Stimulated activated naive CD4-positive, alpha-beta T cell treated with Interleukin-2 at 50 U/mL for 16 hours (primary cell): ENCODE measurements around the gene CLIC6.
"Not testable (repeated sequence)": the region's sequence is repeated elsewhere in the genome, so short reads cannot be mapped to it uniquely, and the experiment has no call there.

Experiments used
- DNase-seq: peaks from one replicate; lab custom pipeline; 2025; lab: John Stamatoyannopoulos, UW

Gene CLIC6

GRCh38 chr21:34653522-34653921 lies 15.3 kb upstream of the CLIC6 start:
- no peak for DNase-seq

DNA sequence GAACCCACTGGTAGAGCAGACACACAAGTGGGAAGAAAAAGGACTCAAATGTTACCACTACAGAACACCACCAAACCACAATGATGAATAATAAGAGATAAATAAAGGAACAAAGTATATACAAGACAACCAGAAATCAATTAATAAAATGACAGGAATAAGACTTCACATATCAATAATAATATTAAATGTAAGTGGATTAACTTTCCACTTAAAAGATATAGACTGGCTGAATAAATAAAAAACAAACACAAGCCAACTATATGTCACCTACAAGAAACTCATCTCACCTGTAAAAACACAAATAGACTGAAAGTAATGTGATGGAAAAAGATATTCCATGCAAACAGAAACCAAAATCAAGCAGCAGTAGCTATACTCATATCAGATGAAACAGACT lies 6.9 kb upstream of the CLIC6 start:
- no peak for DNase-seq

GRCh38 chr21:34667761-34668160 lies 1.0 kb upstream of the CLIC6 start:
- no peak for DNase-seq

GRCh38 chr21:34669149-34669879 lies 520 bp downstream of the CLIC6 start:
- no peak for DNase-seq

DNA sequence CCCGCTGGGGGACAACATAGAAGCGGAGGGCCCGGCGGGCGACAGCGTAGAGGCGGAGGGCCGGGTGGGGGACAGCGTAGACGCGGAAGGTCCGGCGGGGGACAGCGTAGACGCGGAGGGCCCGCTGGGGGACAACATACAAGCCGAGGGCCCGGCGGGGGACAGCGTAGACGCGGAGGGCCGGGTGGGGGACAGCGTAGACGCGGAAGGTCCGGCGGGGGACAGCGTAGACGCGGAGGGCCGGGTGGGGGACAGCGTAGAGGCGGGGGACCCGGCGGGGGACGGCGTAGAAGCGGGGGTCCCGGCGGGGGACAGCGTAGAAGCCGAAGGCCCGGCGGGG lies 1.1 kb downstream of the CLIC6 start:
- DNase-seq, result not testable (repeated sequence)

DNA sequence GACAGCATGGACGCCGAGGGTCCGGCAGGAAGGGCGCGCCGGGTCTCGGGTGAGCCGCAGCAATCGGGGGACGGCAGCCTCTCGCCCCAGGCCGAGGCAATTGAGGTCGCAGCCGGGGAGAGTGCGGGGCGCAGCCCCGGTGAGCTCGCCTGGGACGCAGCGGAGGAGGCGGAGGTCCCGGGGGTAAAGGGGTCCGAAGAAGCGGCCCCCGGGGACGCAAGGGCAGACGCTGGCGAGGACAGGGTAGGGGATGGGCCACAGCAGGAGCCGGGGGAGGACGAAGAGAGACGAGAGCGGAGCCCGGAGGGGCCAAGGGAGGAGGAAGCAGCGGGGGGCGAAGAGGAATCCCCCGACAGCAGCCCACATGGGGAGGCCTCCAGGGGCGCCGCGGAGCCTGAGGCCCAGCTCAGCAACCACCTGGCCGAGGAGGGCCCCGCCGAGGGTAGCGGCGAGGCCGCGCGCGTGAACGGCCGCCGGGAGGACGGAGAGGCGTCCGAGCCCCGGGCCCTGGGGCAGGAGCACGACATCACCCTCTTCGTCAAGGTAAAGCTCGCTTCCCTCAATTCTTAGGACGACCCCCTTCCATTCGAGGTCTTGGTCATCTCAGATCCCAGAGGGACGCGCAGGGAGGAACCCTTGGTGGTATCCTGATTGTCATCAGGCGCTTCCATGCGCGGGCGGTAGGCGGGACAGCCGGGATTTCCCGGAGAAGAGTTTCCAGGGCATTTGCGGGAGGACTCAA lies 1.6 kb downstream of the CLIC6 start:
- no peak for DNase-seq

- no peak for DNase-seq
These were observed 2.2 kb downstream of the CLIC6 start for GRCh38 chr21:34670962-34671348.

GRCh38 chr21:34671462-34671861 lies 2.7 kb downstream of the CLIC6 start:
- DNase-seq, result no peak

DNA sequence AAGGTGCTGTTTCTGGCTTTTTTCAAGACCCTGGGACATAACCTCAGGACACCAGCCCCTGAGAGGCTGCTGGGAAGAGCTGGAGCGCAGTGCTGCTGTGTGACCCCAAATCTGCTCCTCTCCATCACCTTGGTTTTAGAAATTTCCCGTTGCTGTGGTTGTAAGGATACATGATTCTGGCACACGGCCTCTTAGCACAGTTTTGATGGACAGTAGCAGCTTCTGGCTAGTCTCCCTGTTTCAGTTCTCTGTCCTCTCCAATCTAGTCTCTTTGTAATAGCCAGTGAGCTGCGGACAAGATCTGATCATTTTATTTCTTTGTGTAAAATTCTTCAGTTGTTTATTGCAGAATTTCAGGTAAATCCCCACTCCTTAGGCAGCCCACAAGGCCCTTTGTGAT lies 3.1 kb downstream of the CLIC6 start:
- no peak for DNase-seq

GRCh38 chr21:34673006-34673405 lies 4.2 kb downstream of the CLIC6 start:
- no peak for DNase-seq

DNA sequence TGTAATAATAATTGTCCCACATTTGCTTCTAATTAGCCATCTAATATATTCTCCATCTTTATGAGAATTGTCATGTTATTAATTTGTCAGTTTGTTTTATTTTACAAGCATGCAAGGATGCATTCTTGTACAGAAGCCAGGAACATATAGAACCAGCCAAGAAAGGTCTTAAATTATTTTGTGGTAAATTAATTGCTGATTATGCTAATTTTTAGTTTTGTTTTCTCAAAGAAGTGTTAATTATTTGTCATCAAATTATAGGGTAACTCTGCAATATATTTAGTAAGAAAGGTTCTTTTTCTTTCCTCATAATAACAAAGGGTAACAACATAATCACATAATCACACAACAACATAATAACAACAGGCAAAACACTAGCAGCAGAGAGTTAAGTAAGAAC lies 5.7 kb downstream of the CLIC6 start:
- no peak for DNase-seq

DNA sequence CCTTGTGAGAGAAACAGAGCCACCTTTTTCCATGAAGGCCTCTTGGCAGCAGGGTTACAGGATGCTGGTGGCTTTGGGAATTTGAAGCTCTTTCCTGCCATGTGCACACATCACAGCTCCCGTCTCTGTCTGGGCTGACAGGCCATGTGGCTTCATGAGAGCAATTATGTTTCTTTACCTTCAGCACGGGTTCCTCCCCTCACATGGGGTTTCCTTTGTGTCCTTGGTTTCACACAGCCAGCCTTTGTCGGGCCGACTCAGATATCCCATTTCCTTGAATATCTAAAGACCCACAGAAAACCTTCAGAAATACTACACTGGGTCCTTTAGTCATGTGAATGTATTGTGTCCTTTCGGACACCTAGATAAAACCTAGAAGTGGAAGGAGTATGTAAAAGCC lies 7.1 kb downstream of the CLIC6 start:
- DNase-seq, result no peak

- DNase-seq, result no peak
These were observed 10.3 kb downstream of the CLIC6 start for GRCh38 chr21:34679051-34679450.

- DNase-seq, result no peak
These were observed 15.5 kb downstream of the CLIC6 start for GRCh38 chr21:34684174-34684876.

- DNase-seq, result no peak
These were observed 18.3 kb downstream of the CLIC6 start for GRCh38 chr21:34687065-34687464.

GRCh38 chr21:34687745-34688144 lies 19.0 kb downstream of the CLIC6 start:
- no peak for DNase-seq

- no peak for DNase-seq
These were observed 19.4 kb downstream of the CLIC6 start for GRCh38 chr21:34688145-34688544.

DNA sequence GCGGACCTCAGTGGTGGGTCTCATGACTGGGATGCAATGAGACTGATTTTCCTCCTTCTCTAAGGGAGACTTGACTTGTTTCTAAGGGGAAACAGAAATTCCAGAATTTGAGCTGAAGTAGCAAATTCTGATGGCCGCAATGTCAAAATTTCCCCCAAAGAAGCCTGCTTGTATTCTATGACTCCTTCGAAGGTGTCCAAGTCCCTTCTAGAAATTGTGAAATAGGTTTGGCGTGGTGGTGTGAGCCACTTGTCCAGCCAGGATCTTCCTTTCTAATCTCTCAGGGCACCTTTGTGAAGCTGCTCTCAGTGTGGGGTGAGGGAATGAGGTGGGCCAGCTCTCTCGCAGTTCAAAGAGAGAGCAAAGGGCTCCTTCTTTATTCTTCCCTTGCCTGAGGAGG lies 19.9 kb downstream of the CLIC6 start:
- DNase-seq, result no peak

GRCh38 chr21:34690041-34690792 lies 21.4 kb downstream of the CLIC6 start:
- DNase-seq, result no peak

DNA sequence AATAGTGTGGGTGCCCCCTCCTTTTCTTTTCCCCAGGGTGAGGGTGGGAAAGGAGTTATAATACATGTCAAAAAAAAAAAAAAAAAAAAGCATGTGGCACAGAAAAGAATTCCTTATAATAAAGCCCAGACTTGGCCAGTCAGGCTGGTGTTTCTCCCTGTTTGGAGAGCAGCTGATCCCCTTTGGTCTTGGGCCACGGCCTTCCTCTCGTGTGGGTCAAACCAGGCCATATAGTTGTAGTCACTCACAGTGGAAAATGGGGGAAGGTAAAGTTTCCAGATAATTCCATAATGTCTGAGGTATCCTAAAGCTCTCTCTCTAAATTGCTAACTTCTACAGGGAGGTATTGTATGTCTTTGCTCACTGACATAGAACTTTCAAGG lies 22.0 kb downstream of the CLIC6 start:
- DNase-seq, result no peak

- no peak for DNase-seq
These were observed 22.7 kb downstream of the CLIC6 start for GRCh38 chr21:34691390-34692032.

- DNase-seq, result no peak
These were observed 23.7 kb downstream of the CLIC6 start for GRCh38 chr21:34692458-34693020.
